ENCODE results near the gene ZNF407. TPM values are rescaled to one million over a fixed set of nuclear protein-coding genes. Genes with fewer than 3 reads are reported as not detected.

ZNF407 gene
- total and polyA plus RNA-seq, 2 of the 13 experiments (the other 11 are each of a cell fraction or from before 2014, with no cell fraction given): 2.3 to 8.7 TPM

DNA sequence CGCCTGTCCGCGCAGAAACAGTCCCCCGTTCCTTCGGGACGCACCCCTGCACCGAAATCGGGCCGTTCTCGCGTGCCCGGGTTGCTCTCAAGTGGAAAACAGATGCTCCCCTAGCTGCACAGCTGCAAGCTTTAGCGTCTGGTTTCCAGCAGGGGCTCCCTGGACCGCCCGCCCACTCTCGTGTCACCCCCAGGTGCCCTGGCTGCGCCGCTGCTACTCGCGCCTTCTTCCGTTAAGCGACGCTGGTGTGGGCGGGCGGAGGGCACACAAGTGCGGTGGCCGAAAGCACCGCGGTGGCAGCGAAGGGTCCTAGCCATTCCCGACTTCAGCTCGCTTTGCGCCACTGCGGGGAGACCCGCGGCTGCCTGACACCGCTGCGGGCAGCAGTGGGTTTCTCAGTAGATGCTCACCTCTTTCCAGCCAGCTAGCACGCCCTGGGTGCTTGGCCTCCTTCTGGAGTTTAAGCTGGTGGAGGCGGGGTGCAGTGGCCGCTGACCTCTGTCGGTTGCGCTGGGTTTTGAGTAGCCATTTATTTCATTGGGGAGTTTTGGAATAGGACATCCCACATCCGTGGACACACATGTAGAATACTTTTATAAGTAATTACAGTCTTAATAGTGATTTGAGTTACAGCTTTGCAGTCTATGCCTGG, 806 bp downstream of the ZNF407 start (continued):
- TF ChIP-seq, protein P1, sequence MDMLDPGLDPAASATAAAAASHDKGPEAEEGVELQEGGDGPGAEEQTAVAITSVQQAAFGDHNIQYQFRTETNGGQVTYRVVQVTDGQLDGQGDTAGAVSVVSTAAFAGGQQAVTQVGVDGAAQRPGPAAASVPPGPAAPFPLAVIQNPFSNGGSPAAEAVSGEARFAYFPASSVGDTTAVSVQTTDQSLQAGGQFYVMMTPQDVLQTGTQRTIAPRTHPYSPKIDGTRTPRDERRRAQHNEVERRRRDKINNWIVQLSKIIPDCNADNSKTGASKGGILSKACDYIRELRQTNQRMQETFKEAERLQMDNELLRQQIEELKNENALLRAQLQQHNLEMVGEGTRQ (IDR thresholded peaks at IDR 0.05; ENCODE audit: low read depth, low read length): no peak
- TF ChIP-seq, protein P1 (CRISPR knock-in tag; IDR thresholded peaks at IDR 0.05; ENCODE audit: borderline replicate concordance): 0 out of 2 replicates have a peak, but pooled peaks have one; percentile 29
- TF ChIP-seq SNAPC2 (CRISPR knock-in tag; IDR thresholded peaks at IDR 0.05) (no peak), ZNF33A (CRISPR knock-in tag; IDR thresholded peaks at IDR 0.05; ENCODE audit: borderline replicate concordance) (no peak), HBP1 (CRISPR knock-in tag; IDR thresholded peaks at IDR 0.05; ENCODE audit: low read depth) (no peak), PLRG1 (conservative IDR thresholded peaks at IDR 0.05) (no peak), TCF7 (IDR thresholded peaks at IDR 0.05; ENCODE audit: low read depth) (no peak), MXI1 (IDR thresholded peaks at IDR 0.05; ENCODE audit: borderline replicate concordance, low read depth, low read length) (no peak), TEAD2 (CRISPR knock-in tag; IDR thresholded peaks at IDR 0.05) (no peak), STAG1 (CRISPR knock-in tag; IDR thresholded peaks at IDR 0.05) (0 out of 2 replicates have a peak, but pooled peaks have one; percentile 19), SOX13 (IDR thresholded peaks at IDR 0.05) (no peak), SOX13 (CRISPR knock-in tag; conservative IDR thresholded peaks at IDR 0.05 in 1 of 2, IDR thresholded peaks at IDR 0.05 in 1 of 2) (peak in 1 of 2 experiments; percentile 30; a peak in 2 of 4 replicates), TOPORS (CRISPR knock-in tag; IDR thresholded peaks at IDR 0.05) (peak; percentile 26; the same call in 1 of the 2 replicates), MED1 (CRISPR knock-in tag; IDR thresholded peaks at IDR 0.05) (peak; percentile 16; the same call in 1 of the 2 replicates), HOMEZ (CRISPR knock-in tag; IDR thresholded peaks at IDR 0.05; ENCODE audit: low read depth) (no peak), PRPF4 (IDR thresholded peaks at IDR 0.05; ENCODE audit: low read depth, low read length, poor library complexity, severe bottlenecking) (no peak), ATRX (CRISPR knock-in tag; IDR thresholded peaks at IDR 0.05; ENCODE audit: borderline replicate concordance) (no peak), SPEN (CRISPR knock-in tag; IDR thresholded peaks at IDR 0.05; ENCODE audit: low read depth) (no peak; the same call in 1 of the 2 replicates)
- TF ChIP-seq, protein P2, sequence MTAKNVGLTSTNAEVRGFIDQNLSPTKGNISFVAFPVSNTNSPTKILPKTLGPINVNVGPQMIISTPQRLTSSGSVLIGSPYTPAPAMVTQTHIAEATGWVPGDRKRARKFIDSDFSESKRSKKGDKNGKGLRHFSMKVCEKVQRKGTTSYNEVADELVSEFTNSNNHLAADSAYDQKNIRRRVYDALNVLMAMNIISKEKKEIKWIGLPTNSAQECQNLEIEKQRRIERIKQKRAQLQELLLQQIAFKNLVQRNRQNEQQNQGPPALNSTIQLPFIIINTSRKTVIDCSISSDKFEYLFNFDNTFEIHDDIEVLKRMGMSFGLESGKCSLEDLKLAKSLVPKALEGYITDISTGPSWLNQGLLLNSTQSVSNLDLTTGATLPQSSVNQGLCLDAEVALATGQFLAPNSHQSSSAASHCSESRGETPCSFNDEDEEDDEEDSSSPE (CRISPR knock-in tag; IDR thresholded peaks at IDR 0.05): no peak; the same call in 1 of the 2 replicates
- TF ChIP-seq, protein P3, sequence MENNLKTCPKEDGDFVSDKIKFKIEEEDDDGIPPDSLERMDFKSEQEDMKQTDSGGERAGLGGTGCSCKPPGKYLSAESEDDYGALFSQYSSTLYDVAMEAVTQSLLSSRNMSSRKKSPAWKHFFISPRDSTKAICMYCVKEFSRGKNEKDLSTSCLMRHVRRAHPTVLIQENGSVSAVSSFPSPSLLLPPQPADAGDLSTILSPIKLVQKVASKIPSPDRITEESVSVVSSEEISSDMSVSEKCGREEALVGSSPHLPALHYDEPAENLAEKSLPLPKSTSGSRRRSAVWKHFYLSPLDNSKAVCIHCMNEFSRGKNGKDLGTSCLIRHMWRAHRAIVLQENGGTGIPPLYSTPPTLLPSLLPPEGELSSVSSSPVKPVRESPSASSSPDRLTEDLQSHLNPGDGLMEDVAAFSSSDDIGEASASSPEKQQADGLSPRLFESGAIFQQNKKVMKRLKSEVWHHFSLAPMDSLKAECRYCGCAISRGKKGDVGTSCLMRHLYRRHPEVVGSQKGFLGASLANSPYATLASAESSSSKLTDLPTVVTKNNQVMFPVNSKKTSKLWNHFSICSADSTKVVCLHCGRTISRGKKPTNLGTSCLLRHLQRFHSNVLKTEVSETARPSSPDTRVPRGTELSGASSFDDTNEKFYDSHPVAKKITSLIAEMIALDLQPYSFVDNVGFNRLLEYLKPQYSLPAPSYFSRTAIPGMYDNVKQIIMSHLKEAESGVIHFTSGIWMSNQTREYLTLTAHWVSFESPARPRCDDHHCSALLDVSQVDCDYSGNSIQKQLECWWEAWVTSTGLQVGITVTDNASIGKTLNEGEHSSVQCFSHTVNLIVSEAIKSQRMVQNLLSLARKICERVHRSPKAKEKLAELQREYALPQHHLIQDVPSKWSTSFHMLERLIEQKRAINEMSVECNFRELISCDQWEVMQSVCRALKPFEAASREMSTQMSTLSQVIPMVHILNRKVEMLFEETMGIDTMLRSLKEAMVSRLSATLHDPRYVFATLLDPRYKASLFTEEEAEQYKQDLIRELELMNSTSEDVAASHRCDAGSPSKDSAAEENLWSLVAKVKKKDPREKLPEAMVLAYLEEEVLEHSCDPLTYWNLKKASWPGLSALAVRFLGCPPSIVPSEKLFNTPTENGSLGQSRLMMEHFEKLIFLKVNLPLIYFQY (CRISPR knock-in tag; IDR thresholded peaks at IDR 0.05; ENCODE audit: borderline replicate concordance): 0 out of 2 replicates have a peak, but pooled peaks have one; percentile 20
